ENCODE measurements around the gene TSSK3.
"Not testable (repeated sequence)": the region's sequence is repeated elsewhere in the genome, so short reads cannot be mapped to it uniquely, and the experiment has no call there.

DNA sequence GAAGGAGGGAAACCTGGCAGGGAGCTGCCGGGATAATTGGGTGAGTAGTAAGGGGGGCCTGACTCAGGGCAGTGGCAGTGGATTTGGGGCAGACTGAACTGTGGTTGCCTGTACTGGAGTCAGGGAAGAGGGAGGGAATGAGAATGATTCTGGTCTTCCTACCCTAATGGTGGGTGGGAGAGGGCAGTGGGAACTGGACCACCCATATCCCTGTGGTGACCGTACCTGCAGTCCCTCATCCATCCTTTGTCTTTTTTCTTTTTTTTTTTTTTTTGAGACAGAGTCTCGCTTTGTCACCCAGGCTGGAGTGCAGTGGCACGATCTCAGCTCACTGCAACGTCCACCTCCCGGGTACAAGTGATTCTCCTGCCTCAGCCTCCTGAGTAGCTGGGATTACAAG, 6.6 kb upstream of the TSSK3 start:
- TF ChIP-seq POLR2A (IDR thresholded peaks at IDR 0.05) = not testable (repeated sequence)
- TF ChIP-seq, protein P1, sequence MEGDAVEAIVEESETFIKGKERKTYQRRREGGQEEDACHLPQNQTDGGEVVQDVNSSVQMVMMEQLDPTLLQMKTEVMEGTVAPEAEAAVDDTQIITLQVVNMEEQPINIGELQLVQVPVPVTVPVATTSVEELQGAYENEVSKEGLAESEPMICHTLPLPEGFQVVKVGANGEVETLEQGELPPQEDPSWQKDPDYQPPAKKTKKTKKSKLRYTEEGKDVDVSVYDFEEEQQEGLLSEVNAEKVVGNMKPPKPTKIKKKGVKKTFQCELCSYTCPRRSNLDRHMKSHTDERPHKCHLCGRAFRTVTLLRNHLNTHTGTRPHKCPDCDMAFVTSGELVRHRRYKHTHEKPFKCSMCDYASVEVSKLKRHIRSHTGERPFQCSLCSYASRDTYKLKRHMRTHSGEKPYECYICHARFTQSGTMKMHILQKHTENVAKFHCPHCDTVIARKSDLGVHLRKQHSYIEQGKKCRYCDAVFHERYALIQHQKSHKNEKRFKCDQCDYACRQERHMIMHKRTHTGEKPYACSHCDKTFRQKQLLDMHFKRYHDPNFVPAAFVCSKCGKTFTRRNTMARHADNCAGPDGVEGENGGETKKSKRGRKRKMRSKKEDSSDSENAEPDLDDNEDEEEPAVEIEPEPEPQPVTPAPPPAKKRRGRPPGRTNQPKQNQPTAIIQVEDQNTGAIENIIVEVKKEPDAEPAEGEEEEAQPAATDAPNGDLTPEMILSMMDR (IDR thresholded peaks at IDR 0.05) = not testable (repeated sequence)
